Panc1 (cell line): Measurements from ENCODE around the gene FBXW4. TPM values are rescaled to one million over a fixed set of nuclear protein-coding genes. Genes with fewer than 3 reads are reported as not detected.

Experiments used
- ATAC-seq: fragments of 200-7000 bp; cut with Tn5 transposase; 2 replicates; pipeline ENCODE4 v1.9.1; 2020; ENCODE audit warnings: mild to moderate bottlenecking, moderate library complexity
- BruUV-seq: library from RNA; stranded (reverse); fragments of 400-500 nt; replicated peaks from 2 replicates; lab custom pipeline; 2021; lab: Mats Ljungman, UMichigan
- CTCF ChIA-PET: fragments of 300-600 bp; sonication (Branson Sonifier 250); formaldehyde crosslinking; loops from one replicate; lab custom pipeline; 2022; ENCODE audit warnings: antibody characterized with exemption; lab: Charles Lee
- POLR2A ChIA-PET: fragments of 300-600 bp; sonication (Branson Sonifier 250); formaldehyde crosslinking; loops from one replicate; lab custom pipeline; 2022; ENCODE audit warnings: antibody characterized with exemption; lab: Charles Lee
- DNase-seq: peaks from one replicate; pipeline ENCODE4 v3.0.0-alpha.2; 2010; ENCODE audit warnings: low read depth, low spot score
- H3K27ac ChIP-seq: 2 replicates; pipeline ENCODE4 v1.5.1; 2011; ENCODE audit warnings: mild to moderate bottlenecking, low read length, inconsistent platforms
- H3K27me3 ChIP-seq: fragments of 200-500 bp; sonication (Bioruptor generic); 2 replicates; pipeline ENCODE4 v1.6.0; 2014; ENCODE audit warnings: low read length, inconsistent platforms; ENCODE audit not compliant: control insufficient read depth, insufficient read depth
- H3K36me3 ChIP-seq: fragments of 200-500 bp; sonication (Bioruptor generic); 2 replicates; pipeline ENCODE4 v1.5.1; 2014; ENCODE audit warnings: inconsistent platforms, mild to moderate bottlenecking, low read length, moderate library complexity; ENCODE audit not compliant: control insufficient read depth, insufficient read depth
- H3K4me1 ChIP-seq: 2 replicates; pipeline ENCODE4 v1.5.1; 2011; ENCODE audit warnings: inconsistent platforms, mild to moderate bottlenecking, low read length, moderate library complexity; ENCODE audit not compliant: control insufficient read depth, insufficient read depth
- H3K4me3 ChIP-seq, 2 experiments: 2 replicates each; pipeline ENCODE4 v1.5.1; 2011 to 2012; ENCODE audit warnings: low read depth in 2 of 2, low read length in 2 of 2, mild to moderate bottlenecking in 2 of 2, inconsistent platforms in 1 of 2, moderate library complexity in 1 of 2
- H3K9me3 ChIP-seq: fragments of 200-500 bp; sonication (Bioruptor generic); 2 replicates; pipeline ENCODE4 v1.5.1; 2014; ENCODE audit warnings: low read depth, mild to moderate bottlenecking, inconsistent platforms, low read length, moderate library complexity; ENCODE audit not compliant: control insufficient read depth, insufficient read depth
- POLR2AphosphoS5 ChIP-seq: IDR thresholded peaks from 2 replicates; pipeline ENCODE4 v1.6.1; 2012; ENCODE audit warnings: mild to moderate bottlenecking, low read depth, low read length, moderate library complexity
- REST ChIP-seq, 2 experiments: IDR thresholded peaks; 2 replicates each; pipeline ENCODE4 v1.6.1; 2011 to 2012; ENCODE audit warnings: low read depth in 2 of 2, control low read depth in 1 of 2, low read length in 1 of 2, mild to moderate bottlenecking in 1 of 2, moderate library complexity in 1 of 2; ENCODE audit not compliant: insufficient read depth in 1 of 2
- SIN3A ChIP-seq: IDR thresholded peaks from 2 replicates; pipeline ENCODE4 v1.6.1; 2012; ENCODE audit warnings: low read depth, mild to moderate bottlenecking, low read length, moderate library complexity, borderline replicate concordance; ENCODE audit not compliant: insufficient read depth
- TCF7L2 ChIP-seq: IDR thresholded peaks from 2 replicates; pipeline ENCODE4 v1.6.1; 2011; ENCODE audit warnings: mild to moderate bottlenecking, low read depth, low read length, inconsistent platforms
- in situ Hi-C: cut with HindIII; loops from 2 replicates; pipeline ENCODE4 v1.10.0; 2016; ENCODE audit warnings: low sequenced_read_pairs, low pct_unique_long_range_greater_than_20kb
- intact Hi-C: fragments of 100-400 bp; cut with micrococcal nuclease; formaldehyde crosslinking; loops from one replicate; pipeline ENCODE4 v1.10.0; 2022; ENCODE audit not compliant: unreplicated experiment
- total RNA-seq: library from RNA; stranded (reverse); gene quantifications from one replicate; pipeline ENCODE4 v1.2.1, GENCODE V29; 2021; ENCODE audit not compliant: unreplicated experiment
- TF ChIP-seq, protein P1 (sequence below): fragments of 450-650 bp; IDR thresholded peaks from 2 replicates; pipeline ENCODE4 v1.5.1; 2017; ENCODE audit warnings: mild to moderate bottlenecking

Gene FBXW4
- total RNA-seq, 1 experiment from 2014 or later = 61.5 TPM

DNA sequence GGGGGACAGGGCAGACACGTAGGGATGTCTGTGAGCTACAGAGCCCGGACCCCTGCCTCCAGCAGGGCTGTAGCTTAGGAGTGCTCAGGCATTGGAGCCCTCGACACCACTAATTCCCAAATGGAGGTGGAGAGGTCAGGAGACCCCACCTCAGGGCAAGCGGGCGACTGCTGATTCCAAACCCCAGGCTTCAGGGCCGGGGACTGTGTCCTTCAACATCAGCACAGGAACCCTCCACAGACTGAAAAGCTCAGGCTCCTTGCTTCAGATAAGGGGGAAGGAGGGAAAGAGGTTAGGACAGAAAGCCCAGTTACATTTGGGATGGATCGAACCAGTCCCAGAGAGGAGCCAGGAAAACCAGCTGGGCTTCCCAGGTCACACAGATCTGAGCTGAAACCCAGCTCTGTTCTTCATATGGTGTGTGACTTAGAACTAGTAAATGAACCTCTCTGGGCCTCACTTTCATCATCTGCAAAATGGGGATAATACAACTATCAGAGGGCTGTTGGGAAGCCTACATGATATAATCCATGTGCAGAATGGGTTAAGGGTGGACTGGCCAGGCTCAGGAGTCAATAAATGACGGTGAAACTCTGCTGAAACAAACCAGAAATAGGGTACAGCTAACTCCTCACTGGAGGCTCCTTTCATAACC, 123.6 kb downstream of the FBXW4 start:
- intact Hi-C loops (loop anchor here (2.0 kb wide), 2 partner anchors 271 to 357 kb away; no protein-coding TSS in a partner anchor), in situ Hi-C loops (no loop called here)
- POLR2A ChIA-PET = no interaction called here
- H3K36me3 ChIP-seq = no peaks in the 10 kb centered on the region
- TF ChIP-seq POLR2AphosphoS5 (no peak), SIN3A (no peak), REST (IDR thresholded peaks at IDR 0.05; ENCODE audit: insufficient read depth in 1 of 2, low read depth in 2 of 2, low read length in 1 of 2) (no peak), TCF7L2 (no peak)
- TF ChIP-seq, protein P1, sequence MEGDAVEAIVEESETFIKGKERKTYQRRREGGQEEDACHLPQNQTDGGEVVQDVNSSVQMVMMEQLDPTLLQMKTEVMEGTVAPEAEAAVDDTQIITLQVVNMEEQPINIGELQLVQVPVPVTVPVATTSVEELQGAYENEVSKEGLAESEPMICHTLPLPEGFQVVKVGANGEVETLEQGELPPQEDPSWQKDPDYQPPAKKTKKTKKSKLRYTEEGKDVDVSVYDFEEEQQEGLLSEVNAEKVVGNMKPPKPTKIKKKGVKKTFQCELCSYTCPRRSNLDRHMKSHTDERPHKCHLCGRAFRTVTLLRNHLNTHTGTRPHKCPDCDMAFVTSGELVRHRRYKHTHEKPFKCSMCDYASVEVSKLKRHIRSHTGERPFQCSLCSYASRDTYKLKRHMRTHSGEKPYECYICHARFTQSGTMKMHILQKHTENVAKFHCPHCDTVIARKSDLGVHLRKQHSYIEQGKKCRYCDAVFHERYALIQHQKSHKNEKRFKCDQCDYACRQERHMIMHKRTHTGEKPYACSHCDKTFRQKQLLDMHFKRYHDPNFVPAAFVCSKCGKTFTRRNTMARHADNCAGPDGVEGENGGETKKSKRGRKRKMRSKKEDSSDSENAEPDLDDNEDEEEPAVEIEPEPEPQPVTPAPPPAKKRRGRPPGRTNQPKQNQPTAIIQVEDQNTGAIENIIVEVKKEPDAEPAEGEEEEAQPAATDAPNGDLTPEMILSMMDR = no peak
- H3K4me1 ChIP-seq = peaks cover 7% of the 10 kb centered on the region; the same call in 1 of the 2 replicates
- ATAC-seq = no peak
- H3K27ac ChIP-seq = no peak overlapping the region
- H3K27me3 ChIP-seq = peaks cover 7% of the 10 kb centered on the region
- H3K4me3 ChIP-seq = no peak overlapping the region; a peak in 1 of 4 replicates
- no TSS peak for BruUV-seq
- no peak for DNase-seq
- no peaks in the 10 kb centered on the region for H3K9me3 ChIP-seq
- CTCF ChIA-PET = interaction anchor here (0.6 to 2.9 kb wide), 6 partner anchors 104 to 505 kb away, joined by 5 to 21 read pairs (median 8); no protein-coding TSS in a partner anchor

- ChIA-PET CTCF (interaction anchor here (0.5 to 2.9 kb wide), 17 partner anchors 11 to 1230 kb away, joined by 3 to 21 read pairs (median 5); no protein-coding TSS in a partner anchor), POLR2A (interaction anchor here (0.7 kb wide), 1 partner anchor 14 kb away, joined by 3 read pairs; no protein-coding TSS in a partner anchor)
- Histone ChIP-seq H3K36me3 (no peaks in the 10 kb centered on the region), H3K27ac (peak overlapping the region; percentile 60), H3K4me3 (peak overlapping the region; percentile 71 to 94), H3K9me3 (no peaks in the 10 kb centered on the region), H3K27me3 (peaks cover 7% of the 10 kb centered on the region), H3K4me1 (peaks cover 7% of the 10 kb centered on the region; the same call in 1 of the 2 replicates)
- ATAC-seq (peak; percentile 56), DNase-seq (no peak)
- no TSS peak for BruUV-seq
- intact Hi-C loops (loop anchor here (2.0 kb wide), 2 partner anchors 270 to 356 kb away; no protein-coding TSS in a partner anchor), in situ Hi-C loops (no loop called here)
- no peak for TF ChIP-seq TCF7L2
- no peak for TF ChIP-seq SIN3A
Observed at GRCh38 chr10:101570428-101571270, 124.3 kb downstream of the FBXW4 start.
